Kidney glomerular epithelial cell (primary cell): Measurements from ENCODE around the gene CCL1.
"Not testable (repeated sequence)": the region's sequence is repeated elsewhere in the genome, so short reads cannot be mapped to it uniquely, and the experiment has no call there.

ENCODE experiments used
- DNase-seq: peaks from one replicate; lab custom pipeline; 2025; lab: John Stamatoyannopoulos, UW

The CCL1 gene

DNA sequence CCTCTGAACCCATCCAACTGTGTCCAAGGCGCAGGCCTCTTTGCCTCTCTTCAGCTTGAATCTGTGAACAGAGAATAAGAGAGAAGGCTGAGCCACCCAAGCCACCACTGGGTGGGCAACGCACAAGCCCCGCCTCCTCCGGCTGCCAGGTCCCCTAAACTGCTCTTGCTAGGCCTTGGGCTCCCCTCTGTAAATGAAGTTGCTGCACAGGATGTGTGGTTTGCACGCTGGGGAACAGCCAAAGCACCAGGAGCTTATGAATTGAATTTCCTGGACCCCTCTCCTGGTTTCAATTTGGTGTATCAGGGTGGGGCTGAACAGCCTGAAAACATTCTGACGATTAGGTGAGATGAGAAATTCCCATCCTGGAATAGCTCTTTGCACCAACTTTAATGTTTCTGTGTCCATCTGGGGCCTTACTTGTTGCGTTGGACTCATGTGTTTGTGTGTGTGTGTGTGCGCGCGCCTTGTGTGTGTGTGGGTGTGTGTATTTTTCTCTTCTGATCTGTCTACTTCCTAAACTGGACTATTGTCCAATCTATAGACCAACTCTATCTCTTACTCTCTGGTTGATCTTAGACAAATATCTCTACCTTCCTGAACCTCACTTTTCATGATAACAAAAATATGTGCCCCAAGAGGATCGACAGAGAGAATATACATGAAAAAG is 2.3 kb downstream of the CCL1 start:
- DNase-seq = no peak

DNA sequence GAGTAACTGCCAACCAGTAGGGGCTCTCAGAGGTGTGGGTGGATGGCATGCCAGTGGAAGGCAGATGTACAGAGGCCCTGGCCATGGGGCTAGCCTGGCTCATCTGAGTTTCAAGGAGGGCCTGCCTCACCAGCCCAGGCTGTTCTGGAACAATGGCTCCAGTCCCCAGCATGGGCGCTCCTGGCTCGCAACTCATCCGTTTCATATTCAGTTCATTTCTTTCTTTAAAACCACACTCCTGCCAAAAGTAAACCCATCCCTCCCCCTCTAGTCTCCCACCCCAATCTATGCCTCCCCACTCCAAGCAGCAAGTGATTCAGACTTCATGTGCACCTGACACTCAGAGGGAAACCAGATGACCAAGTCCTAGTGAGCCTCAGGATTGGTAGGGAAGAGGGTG is 4.4 kb downstream of the CCL1 start:
- no peak for DNase-seq

DNA sequence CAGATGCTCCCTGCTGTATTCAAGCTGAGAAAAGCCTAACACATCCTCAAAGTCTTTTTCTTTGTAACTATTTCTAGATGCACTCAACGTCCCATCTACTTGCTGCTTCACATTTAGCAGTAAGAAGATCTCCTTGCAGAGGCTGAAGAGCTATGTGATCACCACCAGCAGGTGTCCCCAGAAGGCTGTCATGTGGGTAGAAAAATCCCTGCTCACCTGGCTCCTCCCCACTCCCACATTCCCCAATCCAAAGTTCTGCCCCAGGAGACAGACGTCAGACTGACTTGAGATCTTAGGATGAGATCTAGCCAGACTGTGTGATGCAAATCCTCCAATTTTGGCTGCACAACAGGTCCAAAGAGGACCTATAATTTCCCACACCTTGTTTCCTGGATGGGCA is 5.6 kb downstream of the CCL1 start:
- no peak for DNase-seq

DNA sequence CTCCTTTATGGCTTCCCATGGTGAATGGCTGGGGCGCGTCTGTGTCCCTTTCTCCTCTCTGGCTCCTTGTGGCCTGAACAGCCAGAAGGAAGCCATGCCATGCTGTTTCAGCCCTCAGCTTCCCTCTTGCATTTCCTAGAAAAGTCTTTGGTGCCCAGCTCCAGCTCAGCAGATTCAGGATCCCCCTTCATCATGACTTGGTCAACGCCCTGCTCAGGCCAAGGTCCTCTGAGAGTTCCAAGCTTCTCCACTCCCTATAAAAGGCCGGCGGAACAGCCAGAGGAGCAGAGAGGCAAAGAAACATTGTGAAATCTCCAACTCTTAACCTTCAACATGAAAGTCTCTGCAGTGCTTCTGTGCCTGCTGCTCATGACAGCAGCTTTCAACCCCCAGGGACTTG is 6.8 kb downstream of the CCL1 start, which contains the start of gene CCL13:
Gene CCL13, plus strand, starts transcription at position 287 of the 400 bp plus-strand sequence. Its CDS starts 47 bp downstream, at position 334.
- no peak for DNase-seq

DNA sequence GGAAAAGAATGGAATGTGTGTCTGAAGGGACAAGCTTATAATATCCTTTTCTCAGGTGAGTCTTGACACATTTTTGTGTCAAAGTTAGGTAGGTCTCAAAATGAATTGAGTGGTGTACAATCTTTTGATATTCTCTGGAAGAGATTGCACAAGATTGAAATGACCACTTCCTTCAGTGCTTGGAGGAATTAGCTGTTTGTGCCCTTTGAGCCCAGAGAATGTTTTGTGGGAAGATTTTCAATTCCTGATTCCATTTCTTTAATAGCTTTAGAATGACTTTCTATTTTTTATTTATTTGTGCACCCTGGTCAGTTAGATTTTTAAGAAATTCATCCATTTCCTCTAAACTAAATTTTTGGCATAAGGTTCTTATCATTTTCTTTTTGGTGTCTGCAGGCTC is 8.4 kb downstream of the CCL1 start:
- no peak for DNase-seq

DNA sequence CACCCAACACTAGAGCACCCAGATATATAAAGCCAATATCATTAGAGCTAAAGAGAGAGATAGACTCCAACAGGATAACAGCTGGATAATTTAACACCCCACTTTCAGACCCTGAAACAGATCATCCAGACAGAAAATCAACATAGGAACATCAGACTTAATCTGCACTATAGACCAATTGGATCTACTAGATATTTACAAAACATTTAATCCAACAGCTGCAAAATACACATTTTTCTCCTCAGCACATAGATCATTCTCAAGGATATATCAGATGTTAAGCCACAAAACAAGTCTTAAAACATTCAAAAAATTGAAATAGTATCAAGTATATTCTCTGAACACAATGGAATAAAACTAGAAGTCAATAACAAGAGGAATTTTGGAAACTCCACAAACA is 10.8 kb downstream of the CCL1 start:
- DNase-seq = no peak

DNA sequence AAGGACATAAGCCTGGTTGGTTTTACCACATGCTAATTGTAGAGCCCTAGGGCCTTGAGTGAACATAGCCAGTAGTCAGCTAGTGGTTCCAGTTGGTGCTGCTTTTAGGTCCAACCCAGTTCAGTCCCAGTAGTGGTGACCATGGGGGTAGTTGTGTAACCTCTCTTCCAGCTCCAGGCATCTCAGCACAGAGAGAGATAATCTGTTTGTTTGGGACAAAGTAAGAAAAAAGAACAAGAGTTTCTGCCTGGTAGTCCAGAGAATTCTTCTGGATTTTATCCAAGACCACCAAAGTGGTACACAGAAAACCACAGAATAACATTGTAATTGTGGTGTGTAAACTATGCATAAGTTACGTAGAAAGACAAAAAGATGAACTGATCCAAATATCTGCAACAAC is 11.9 kb downstream of the CCL1 start:
- DNase-seq = no peak

DNA sequence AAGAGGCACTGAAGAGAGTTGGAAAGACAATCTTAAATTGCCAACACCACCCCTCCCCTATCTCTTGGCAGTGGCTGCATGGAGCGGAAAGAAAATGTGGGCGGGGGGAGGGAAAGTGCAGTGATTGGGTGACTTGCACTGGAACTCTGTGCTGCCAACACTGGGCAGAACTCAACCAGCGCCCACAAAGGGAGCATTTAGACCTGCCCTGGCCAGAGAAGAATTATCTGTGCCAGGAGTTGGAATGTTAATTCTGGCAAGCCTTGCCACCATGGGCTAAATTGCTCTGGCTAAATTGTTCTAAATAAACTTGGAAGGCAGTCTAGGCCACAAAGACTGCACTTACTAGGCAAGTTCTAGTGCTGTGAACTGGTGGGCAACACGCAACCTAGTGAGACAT is 13.3 kb downstream of the CCL1 start:
- no peak for DNase-seq

DNA sequence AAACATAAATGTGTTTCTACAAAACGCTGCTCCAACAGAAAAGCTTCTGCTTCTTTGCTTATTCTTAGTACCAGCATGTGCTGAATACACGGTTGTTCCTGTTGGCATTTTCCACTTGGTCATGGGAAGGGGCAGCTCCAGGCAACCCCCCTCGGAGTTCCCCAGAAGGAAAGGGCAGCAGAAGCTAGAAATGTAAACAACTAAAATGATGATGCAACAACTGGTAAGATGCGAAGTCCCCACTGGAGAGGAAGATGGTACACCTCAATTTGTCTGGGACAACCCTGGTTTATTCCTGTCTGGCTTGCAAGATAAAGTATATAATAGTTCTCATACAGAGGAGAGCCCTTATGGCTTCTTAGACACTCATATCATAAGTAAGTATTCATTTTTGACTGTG is 16.0 kb downstream of the CCL1 start:
- no peak for DNase-seq

DNA sequence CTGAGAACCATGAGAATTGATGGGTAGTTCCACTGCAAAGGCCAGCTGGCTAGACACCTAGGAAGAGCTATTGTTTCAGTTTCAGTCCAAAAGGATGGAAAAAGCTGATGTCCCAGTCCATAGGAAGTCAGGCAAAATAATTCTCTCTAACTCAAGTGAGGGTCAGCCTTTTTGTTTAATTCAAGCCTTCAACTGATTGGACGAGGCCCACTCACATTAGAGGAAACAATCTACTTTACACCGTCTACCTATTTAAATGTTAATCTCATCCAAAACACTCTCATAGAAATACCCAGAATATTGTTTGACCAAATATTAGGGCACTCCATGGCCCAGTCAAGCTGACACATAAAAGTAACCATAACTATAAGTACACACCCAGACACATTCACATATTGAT is 21.1 kb downstream of the CCL1 start:
- no peak for DNase-seq

DNA sequence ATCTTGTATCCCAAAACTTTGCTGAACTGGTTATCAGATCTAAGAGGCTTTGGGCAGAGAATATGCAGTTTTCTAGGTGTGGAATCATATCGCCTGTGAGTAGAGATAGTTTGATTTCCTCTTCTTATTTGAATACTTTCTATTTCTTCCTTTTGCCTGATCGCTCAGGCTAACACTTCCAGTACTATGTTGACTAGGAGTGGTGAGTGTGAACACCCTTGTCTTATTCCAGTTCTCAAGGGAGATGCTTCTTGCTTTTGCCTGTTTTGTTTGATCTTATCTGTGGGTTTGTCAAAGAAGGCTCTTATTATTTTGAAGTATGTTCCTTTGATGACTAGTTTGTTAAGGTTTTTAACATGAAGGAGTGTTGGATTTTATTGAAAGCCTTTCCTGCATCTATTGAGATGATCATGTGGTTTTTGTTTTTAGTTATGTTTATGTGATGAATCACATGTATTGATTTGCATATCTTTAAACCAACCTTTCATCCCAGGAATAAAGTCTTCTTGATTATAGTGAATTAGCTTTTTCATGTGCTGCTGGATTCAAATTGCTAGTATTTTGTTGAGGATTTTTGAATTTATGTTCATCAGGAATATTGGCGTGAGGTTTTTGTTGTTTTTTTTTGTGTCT is 23.8 kb downstream of the CCL1 start:
- no peak for DNase-seq

DNA sequence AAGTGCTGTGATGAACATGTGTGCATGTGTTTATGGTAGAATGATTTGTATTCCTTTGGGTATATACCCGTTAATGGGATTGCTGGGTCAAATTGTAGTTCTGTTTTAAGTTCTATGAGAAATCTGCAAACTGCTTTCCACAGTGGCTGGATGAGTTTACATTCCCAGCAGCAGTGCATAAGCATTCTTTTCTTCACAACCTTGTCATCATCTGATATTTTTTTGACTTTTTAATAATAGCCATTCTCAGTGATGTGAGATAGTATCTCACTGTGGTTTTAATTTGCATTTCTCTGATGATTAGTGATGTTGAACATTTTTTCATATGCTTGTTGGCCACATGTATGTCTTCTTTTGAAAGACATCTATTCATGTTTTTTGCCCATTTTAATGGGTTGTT is 25.3 kb downstream of the CCL1 start:
- no peak for DNase-seq

DNA sequence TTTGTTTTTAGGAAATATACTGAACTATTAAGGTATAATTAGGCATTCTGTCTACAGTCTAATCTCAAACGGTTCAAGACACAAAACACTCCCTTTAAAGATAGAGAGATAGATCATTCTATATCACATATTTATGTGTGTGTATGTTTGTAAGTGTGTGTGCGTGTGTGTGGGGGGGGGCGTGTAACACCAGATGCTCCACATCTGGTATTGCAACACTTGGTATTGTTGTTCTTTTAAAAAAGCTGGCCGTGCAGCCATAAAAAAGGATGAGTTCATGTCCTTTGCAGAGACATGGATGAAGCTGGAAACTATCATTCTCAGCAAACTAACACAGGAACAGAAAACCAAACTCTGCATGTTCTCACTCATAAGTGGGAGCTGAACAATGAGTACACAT is 35.5 kb downstream of the CCL1 start:
- not testable (repeated sequence) for DNase-seq

DNA sequence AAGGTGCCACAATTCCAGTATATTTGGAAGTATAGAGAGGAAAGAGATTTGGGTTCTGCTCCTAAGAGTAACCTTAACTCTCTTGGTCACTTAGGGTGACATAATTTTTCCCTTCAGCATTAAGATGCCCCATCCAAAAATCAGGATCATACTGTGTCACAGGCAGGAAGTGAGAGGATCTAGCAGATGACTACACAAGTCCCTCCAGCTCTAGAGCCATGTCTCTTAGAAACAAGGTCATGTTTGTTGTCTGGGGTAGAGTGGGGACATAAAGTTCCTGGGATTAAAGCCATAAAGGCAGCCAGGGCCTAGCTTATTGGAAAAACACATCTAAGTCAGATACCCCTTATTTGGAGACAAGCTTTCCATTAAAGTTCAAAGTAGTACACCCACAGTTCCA is 41.1 kb downstream of the CCL1 start:
- no peak for DNase-seq

DNA sequence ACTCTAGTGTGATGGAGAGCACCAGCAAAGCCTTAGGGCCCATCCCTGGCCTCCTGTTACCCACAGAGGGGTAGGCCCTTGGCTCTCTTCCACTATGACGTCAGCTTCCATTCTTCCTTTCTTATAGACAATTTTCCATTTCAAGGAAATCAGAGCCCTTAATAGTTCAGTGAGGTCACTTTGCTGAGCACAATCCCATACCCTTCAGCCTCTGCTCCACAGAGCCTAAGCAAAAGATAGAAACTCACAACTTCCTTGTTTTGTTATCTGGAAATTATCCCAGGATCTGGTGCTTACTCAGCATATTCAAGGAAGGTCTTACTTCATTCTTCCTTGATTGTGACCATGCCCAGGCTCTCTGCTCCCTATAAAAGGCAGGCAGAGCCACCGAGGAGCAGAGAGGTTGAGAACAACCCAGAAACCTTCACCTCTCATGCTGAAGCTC is 44.0 kb downstream of the CCL1 start, which contains the start of gene CCL8:
Gene CCL8, plus strand, starts transcription at position 397 of the 445 bp plus-strand sequence. CDS start 67 bp downstream, outside the sequence.
- no peak for DNase-seq

DNA sequence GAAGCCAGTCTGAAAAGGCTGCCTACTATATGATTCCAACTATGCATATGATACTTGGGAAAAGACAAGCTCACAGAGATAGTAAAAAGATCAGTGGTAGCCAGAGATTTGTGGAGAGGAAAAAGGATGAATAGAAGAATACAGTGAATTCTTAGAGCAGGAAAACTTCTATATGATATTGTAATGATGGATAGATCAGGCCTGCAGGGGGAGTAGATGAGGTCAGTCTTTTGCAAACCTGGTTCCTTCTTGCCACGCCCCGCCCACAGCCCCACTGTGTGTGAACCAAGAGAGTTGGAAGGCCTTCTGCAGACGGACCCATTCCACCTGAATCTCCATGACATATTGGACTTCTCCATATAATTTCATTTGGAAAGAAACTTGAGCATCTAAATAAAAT is 44.6 kb downstream of the CCL1 start:
- no peak for DNase-seq

DNA sequence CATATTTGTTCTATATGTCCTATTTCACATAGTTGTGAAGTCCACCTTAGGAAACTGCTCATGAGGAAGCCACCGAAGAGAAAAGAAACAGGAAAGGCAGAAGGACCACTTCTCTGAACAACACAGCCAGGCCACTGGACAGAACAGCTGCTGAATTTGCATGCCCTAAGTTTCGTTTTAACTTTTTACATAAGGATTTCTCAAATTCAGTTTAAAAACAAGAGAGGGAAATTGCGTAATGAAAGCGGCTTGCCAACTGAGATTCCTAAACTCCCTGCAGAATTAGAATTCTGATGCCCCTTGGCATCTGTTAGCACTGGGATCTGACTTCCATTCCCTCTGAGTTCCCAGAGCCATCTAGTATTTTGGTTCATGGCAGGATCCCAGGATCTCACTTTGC is 48.8 kb downstream of the CCL1 start:
- no peak for DNase-seq

DNA sequence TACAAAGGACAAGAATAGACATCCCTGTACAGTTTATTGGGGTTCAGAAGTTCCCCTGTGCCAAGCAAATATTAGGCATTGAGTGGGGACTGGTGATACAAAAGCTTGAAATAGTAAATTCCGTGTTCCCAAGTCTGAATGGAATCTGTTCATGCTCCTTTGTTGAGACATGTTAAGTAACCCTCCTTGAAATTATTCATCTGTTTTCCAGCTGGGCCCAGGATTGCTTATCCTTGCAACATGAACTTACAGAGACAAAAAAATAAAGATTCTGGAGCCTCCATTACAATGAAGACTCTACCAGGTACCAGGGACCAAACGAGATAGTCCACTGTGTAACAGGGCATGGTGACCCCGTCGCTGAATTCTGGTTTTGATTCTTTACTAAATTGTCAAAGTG is 49.9 kb downstream of the CCL1 start:
- DNase-seq = no peak

DNA sequence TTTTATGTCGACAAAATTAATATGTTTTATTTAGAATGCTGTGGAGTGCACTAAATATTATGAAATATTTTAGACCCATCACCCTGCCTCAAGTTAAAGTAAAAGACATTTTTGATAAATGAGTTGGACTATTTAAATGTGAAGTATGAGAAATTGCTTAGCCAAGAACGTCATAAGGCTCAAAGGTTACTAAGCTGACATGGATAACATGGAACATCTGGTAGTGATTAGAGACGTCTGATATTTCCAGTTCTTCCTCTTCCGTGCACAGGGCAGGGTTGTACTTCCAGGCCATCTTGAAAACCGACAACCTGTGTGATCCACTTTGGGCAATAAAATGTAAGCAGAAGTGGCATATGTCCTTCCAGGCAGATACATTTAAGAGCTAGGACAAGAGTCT is 51.0 kb downstream of the CCL1 start:
- DNase-seq = no peak

DNA sequence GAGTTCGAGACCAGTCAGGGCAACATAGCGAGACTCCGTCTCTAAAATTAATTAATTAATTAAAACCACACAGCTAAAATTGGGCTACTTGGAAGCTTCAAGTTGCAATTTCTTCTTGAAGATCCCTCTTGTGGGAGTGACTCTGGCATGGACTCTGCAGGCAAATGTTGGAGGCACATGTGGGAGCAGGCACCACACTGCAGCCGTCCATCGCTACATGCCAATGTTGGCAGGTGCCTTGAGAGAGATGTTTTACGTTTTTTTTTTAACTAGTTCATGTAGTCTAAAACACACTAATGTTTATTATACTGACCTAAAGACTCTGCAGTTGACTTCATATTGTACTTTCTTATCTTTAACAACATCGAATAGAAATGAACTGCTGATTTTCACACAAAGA is 51.7 kb downstream of the CCL1 start:
- DNase-seq = no peak
